Prostate gland (tissue), 2 donors: Measurements from ENCODE around the gene ATXN1. TPM values are rescaled to one million over a fixed set of nuclear protein-coding genes. Genes with fewer than 3 reads are reported as not detected.

Experiments
- DNase-seq: peaks from one replicate; pipeline ENCODE4 v3.0.0-alpha.2; 2019; ENCODE audit warnings: low spot score
- H3K27ac ChIP-seq, 2 donors: fragments of 200-600 bp; sonication (generic); 2 replicates each; pipeline ENCODE4 v1.5.1; 2017 to 2019
- H3K27me3 ChIP-seq: fragments of 200-600 bp; sonication (generic); replicated peaks from 2 replicates; pipeline ENCODE4 v1.5.1; 2019; ENCODE audit not compliant: insufficient read depth
- H3K36me3 ChIP-seq, 2 donors: fragments of 200-600 bp; sonication (generic); 1 replicate in 1 of 2; 2 replicates in 1 of 2; pipeline versions ENCODE4 v1.5.1 to v1.8.1; 2017 to 2019
- H3K4me1 ChIP-seq: fragments of 200-600 bp; sonication (generic); replicated peaks from 2 replicates; pipeline ENCODE4 v1.5.1; 2019
- H3K4me3 ChIP-seq, 2 donors: fragments of 200-600 bp; sonication (generic); 2 replicates each; pipeline ENCODE4 v1.5.1; 2017 to 2019
- H3K9me3 ChIP-seq: fragments of 200-600 bp; sonication (generic); 2 replicates; pipeline ENCODE4 v1.5.1; 2017
- CTCF ChIP-seq, 4 experiments: fragments of 200-600 bp in 2 of 4; fragments of 450-650 bp in 2 of 4; sonication (generic) in 2 of 4; IDR thresholded peaks; 1 replicate in 3 of 4; 2 replicates in 1 of 4; pipeline ENCODE4 v1.5.1; 2016 to 2019; ENCODE audit warnings: antibody characterized with exemption in 4 of 4, mild to moderate bottlenecking in 2 of 4, moderate library complexity in 2 of 4
- POLR2A ChIP-seq: fragments of 450-650 bp; IDR thresholded peaks from one replicate; pipeline ENCODE4 v1.6.1; 2016; ENCODE audit warnings: antibody characterized with exemption, mild to moderate bottlenecking
- POLR2AphosphoS5 ChIP-seq: sonication (generic); formaldehyde crosslinking; IDR thresholded peaks from one replicate; pipeline ENCODE4 v1.6.1; 2017; ENCODE audit warnings: antibody characterized with exemption
- WGBS: methylation state at CpG from one replicate; pipeline ENCODE4 v1.1.5; 2018; 5-methylcytosine and 5-hydroxymethylcytosine counted together
- intact Hi-C: fragments of 100-400 bp; cut with DNase I; formaldehyde crosslinking; loops from one replicate; pipeline ENCODE4 v1.14.2; 2022
- total RNA-seq, 2 donors: library from RNA; depleted of rRNA; stranded (reverse); fragments of >200 nt; gene quantifications; one replicate each; pipeline ENCODE4 v1.1.0, GENCODE V29; 2016

Gene ATXN1
- total RNA-seq, 2 donors from 2014 or later: 28.5 to 89.0 TPM

- no peak overlapping the region for H3K4me3 ChIP-seq
- TF ChIP-seq POLR2A (no peak), POLR2AphosphoS5 (no peak), CTCF (IDR thresholded peaks at IDR 0.05) (no peak)
- intact Hi-C loops: no loop called here
These were observed 387.2 kb downstream of the ATXN1 start for GRCh38 chr6:16374016-16374415.

GRCh38 chr6:16372029-16372776, 389.1 kb downstream of the ATXN1 start:
- intact Hi-C loops: no loop called here
- WGBS: 100% methylated on average over 1 of the region's 1 CpG
- H3K36me3 ChIP-seq: no peaks in the 10 kb centered on the region
- no peaks in the 10 kb centered on the region for H3K4me1 ChIP-seq
- no peaks in the 10 kb centered on the region for H3K9me3 ChIP-seq
- no peak overlapping the region for H3K4me3 ChIP-seq
- TF ChIP-seq POLR2A (no peak), CTCF (IDR thresholded peaks at IDR 0.05) (no peak), POLR2AphosphoS5 (no peak)
- H3K27ac ChIP-seq: no peak overlapping the region
- DNase-seq: no peak
- H3K27me3 ChIP-seq: no peaks in the 10 kb centered on the region

More at GRCh38 chr6:16374016-16374415, 387.2 kb downstream of the ATXN1 start:
- WGBS: 57% methylated on average over 3 of the region's 3 CpGs
- no peak overlapping the region for H3K27ac ChIP-seq
- H3K36me3 ChIP-seq: no peaks in the 10 kb centered on the region
- no peak for DNase-seq
- no peaks in the 10 kb centered on the region for H3K4me1 ChIP-seq
- no peaks in the 10 kb centered on the region for H3K27me3 ChIP-seq
- H3K9me3 ChIP-seq: no peaks in the 10 kb centered on the region

GRCh38 chr6:16371401-16371800, 389.9 kb downstream of the ATXN1 start:
- no peak for DNase-seq
- Histone ChIP-seq H3K4me1 (no peaks in the 10 kb centered on the region), H3K4me3 (no peak overlapping the region), H3K27ac (no peak overlapping the region), H3K27me3 (no peaks in the 10 kb centered on the region), H3K9me3 (no peaks in the 10 kb centered on the region), H3K36me3 (no peaks in the 10 kb centered on the region)
- 87% methylated on average over 1 of the region's 1 CpG for whole genome bisulfite sequencing
- intact Hi-C loops: no loop called here
- TF ChIP-seq POLR2AphosphoS5 (no peak), POLR2A (no peak), CTCF (IDR thresholded peaks at IDR 0.05) (no peak)

- no peak for TF ChIP-seq CTCF (IDR thresholded peaks at IDR 0.05)
- TF ChIP-seq POLR2A: no peak
- no peak for TF ChIP-seq POLR2AphosphoS5
These were observed 390.3 kb downstream of the ATXN1 start for GRCh38 chr6:16370943-16371342.

GRCh38 chr6:16369989-16370388, 391.3 kb downstream of the ATXN1 start:
- TF ChIP-seq CTCF (IDR thresholded peaks at IDR 0.05) (no peak), POLR2A (no peak), POLR2AphosphoS5 (no peak)
- Histone ChIP-seq H3K4me3 (no peak overlapping the region), H3K9me3 (no peaks in the 10 kb centered on the region), H3K36me3 (no peaks in the 10 kb centered on the region), H3K4me1 (no peaks in the 10 kb centered on the region), H3K27ac (no peak overlapping the region), H3K27me3 (no peaks in the 10 kb centered on the region)
- 89% methylated on average over 5 of the region's 5 CpGs for WGBS
- intact Hi-C loops: no loop called here
- no peak for DNase-seq

More at GRCh38 chr6:16370943-16371342, 390.3 kb downstream of the ATXN1 start:
- Histone ChIP-seq H3K4me1 (no peaks in the 10 kb centered on the region), H3K27ac (no peak overlapping the region), H3K36me3 (no peaks in the 10 kb centered on the region), H3K4me3 (no peak overlapping the region), H3K27me3 (no peaks in the 10 kb centered on the region), H3K9me3 (no peaks in the 10 kb centered on the region)
- intact Hi-C loops: no loop called here
- 61% methylated on average over 2 of the region's 2 CpGs for WGBS
- no peak for DNase-seq
